Fibroblast of lung (primary cell): ENCODE measurements around the gene BBS9. TPM values are rescaled to one million over a fixed set of nuclear protein-coding genes. Genes with fewer than 3 reads are reported as not detected.
A peak's percentile ranks its signal among the peaks of the same experiment; 100 is the strongest.

Experiments
- DNase-seq, 2 donors: peaks; one replicate each; pipeline versions ENCODE4 v3.0.0 to v3.0.0-alpha.2; 2010; ENCODE audit warnings: low read depth in 2 of 2
- H2AFZ ChIP-seq: 2 replicates; pipeline ENCODE4 v1.5.1; 2012; ENCODE audit warnings: low read length, control low read depth, inconsistent platforms
- H3K27ac ChIP-seq: 2 replicates; pipeline ENCODE4 v1.5.1; 2011; ENCODE audit warnings: low read length, control low read depth; ENCODE audit not compliant: insufficient read depth
- H3K27me3 ChIP-seq: 2 replicates; pipeline ENCODE4 v1.5.1; 2011; ENCODE audit warnings: mild to moderate bottlenecking, low read length; ENCODE audit not compliant: control insufficient read depth, insufficient read depth
- H3K36me3 ChIP-seq: 2 replicates; pipeline ENCODE4 v1.5.1; 2011; ENCODE audit warnings: low read length; ENCODE audit not compliant: control insufficient read depth, insufficient read depth
- H3K4me1 ChIP-seq: 2 replicates; pipeline ENCODE4 v1.5.1; 2011; ENCODE audit warnings: low read length; ENCODE audit not compliant: control insufficient read depth, insufficient read depth; ENCODE audit errors: extremely low read depth
- H3K4me2 ChIP-seq: 2 replicates; pipeline ENCODE4 v1.5.1; 2011; ENCODE audit warnings: low read length, control low read depth; ENCODE audit not compliant: insufficient read depth; ENCODE audit errors: extremely low read depth
- H3K4me3 ChIP-seq, 4 experiments: fragments of 200-600 bp in 1 of 4; sonication (generic) in 1 of 4; replicated peaks in 1 of 4; 2 replicates each; pipeline ENCODE4 v1.5.1; 2011 to 2016; ENCODE audit warnings: low read length in 4 of 4, low read depth in 3 of 4, mild to moderate bottlenecking in 3 of 4, control low read depth in 2 of 4, inconsistent platforms in 1 of 4, mixed read lengths in 1 of 4; ENCODE audit not compliant: insufficient read depth in 1 of 4; ENCODE audit errors: control extremely low read depth in 1 of 4
- H3K79me2 ChIP-seq: 2 replicates; pipeline ENCODE4 v1.5.1; 2012; ENCODE audit warnings: mild to moderate bottlenecking, low read length, inconsistent platforms; ENCODE audit not compliant: control insufficient read depth, insufficient read depth
- H3K9ac ChIP-seq: 2 replicates; pipeline ENCODE4 v1.5.1; 2011; ENCODE audit warnings: mild to moderate bottlenecking, low read length, control low read depth; ENCODE audit not compliant: insufficient read depth
- H3K9me3 ChIP-seq: 2 replicates; pipeline ENCODE4 v1.5.1; 2012; ENCODE audit warnings: low read depth, low read length; ENCODE audit not compliant: control insufficient read depth, insufficient read depth
- H4K20me1 ChIP-seq: 2 replicates; pipeline ENCODE4 v1.5.1; 2011; ENCODE audit warnings: low read length; ENCODE audit not compliant: control insufficient read depth, insufficient read depth; ENCODE audit errors: extremely low read depth
- CTCF ChIP-seq, 2 donors: IDR thresholded peaks in 1 of 2; conservative IDR thresholded peaks in 1 of 2; 1 replicate in 1 of 2; 2 replicates in 1 of 2; pipeline ENCODE4 v1.5.1; 2011 to 2012; ENCODE audit warnings: low read length in 2 of 2, control low read depth in 1 of 2, inconsistent platforms in 1 of 2, low read depth in 1 of 2, mild to moderate bottlenecking in 1 of 2
- EZH2 ChIP-seq: IDR thresholded peaks from 2 replicates; pipeline ENCODE4 v1.5.1; 2012; ENCODE audit warnings: low read length, control low read depth, mild to moderate bottlenecking; ENCODE audit errors: missing control alignments
- polyA plus RNA-seq, 2 donors: library from polyadenylated mRNA; depleted of rRNA in 1 of 2; stranded (reverse) in 1 of 2; unstranded in 1 of 2; fragments of >200 nt; gene quantifications; 2 replicates each; pipeline ENCODE4 v1.2.1, GENCODE V29; 2011 to 2012; ENCODE audit warnings: missing spikeins in 1 of 2
- total RNA-seq: library from RNA; depleted of rRNA; stranded (reverse); fragments of >200 nt; gene quantifications from 2 replicates; pipeline ENCODE4 v1.2.1, GENCODE V29; 2014

The BBS9 gene
- total and polyA plus RNA-seq, 2 donors (not counting 1 experiment from before 2014, with no cell fraction given) = 19.1 to 26.9 TPM

DNA sequence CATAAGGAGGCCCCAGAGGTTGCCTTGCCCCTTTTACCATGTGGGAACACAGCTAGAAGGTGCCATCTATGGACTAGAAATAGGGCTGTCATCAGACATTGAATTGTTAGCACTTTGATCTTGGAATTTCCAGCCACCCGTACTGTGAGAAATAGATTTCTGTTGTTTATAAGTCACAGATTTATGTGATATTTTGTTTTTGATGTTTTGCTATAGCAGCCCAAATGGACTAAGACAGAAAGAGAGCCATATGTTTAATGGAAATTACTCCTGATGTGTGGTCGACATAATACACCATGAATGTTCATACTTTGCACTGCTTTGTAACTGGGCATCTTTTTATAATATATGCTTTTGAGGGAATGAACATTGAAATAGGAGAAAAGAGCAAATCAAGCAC is 302.2 kb downstream of the BBS9 start:
- Histone ChIP-seq H4K20me1 (no peaks in the 10 kb centered on the region), H3K27ac (no peak overlapping the region), H3K9ac (no peak overlapping the region), H3K4me3 (no peak overlapping the region), H3K4me1 (no peaks in the 10 kb centered on the region), H3K4me2 (no peak overlapping the region), H2AFZ (no peak overlapping the region), H3K79me2 (no peaks in the 10 kb centered on the region), H3K36me3 (no peaks in the 10 kb centered on the region), H3K27me3 (no peaks in the 10 kb centered on the region), H3K9me3 (no peaks in the 10 kb centered on the region)
- TF ChIP-seq EZH2 (no peak), CTCF (conservative IDR thresholded peaks at IDR 0.05 in 1 of 2, IDR thresholded peaks at IDR 0.05 in 1 of 2; ENCODE audit: low read depth in 1 of 2, low read length in 2 of 2) (no peak)
- DNase-seq = no peak

GRCh38 chr7:33432821-33433220 is 303.5 kb downstream of the BBS9 start:
- no peaks in the 10 kb centered on the region for H3K79me2 ChIP-seq
- no peak for TF ChIP-seq CTCF (conservative IDR thresholded peaks at IDR 0.05 in 1 of 2, IDR thresholded peaks at IDR 0.05 in 1 of 2; ENCODE audit: low read depth in 1 of 2, low read length in 2 of 2)
- no peak for TF ChIP-seq EZH2
- no peaks in the 10 kb centered on the region for H3K36me3 ChIP-seq
- H3K27ac ChIP-seq = no peak overlapping the region
- H3K4me2 ChIP-seq = no peak overlapping the region
- DNase-seq = peak in 1 of 2 donors; percentile 51
- H3K27me3 ChIP-seq = no peaks in the 10 kb centered on the region
- no peak overlapping the region for H3K9ac ChIP-seq
- H4K20me1 ChIP-seq = no peaks in the 10 kb centered on the region
- no peak overlapping the region for H3K4me3 ChIP-seq
- no peaks in the 10 kb centered on the region for H3K4me1 ChIP-seq
- H3K9me3 ChIP-seq = no peaks in the 10 kb centered on the region
- H2AFZ ChIP-seq = no peak overlapping the region

- Histone ChIP-seq H3K79me2 (no peaks in the 10 kb centered on the region), H2AFZ (no peak overlapping the region), H3K9me3 (no peaks in the 10 kb centered on the region), H3K27me3 (no peaks in the 10 kb centered on the region), H3K27ac (no peak overlapping the region), H3K4me2 (no peak overlapping the region), H3K36me3 (no peaks in the 10 kb centered on the region), H4K20me1 (no peaks in the 10 kb centered on the region), H3K4me1 (no peaks in the 10 kb centered on the region), H3K4me3 (no peak overlapping the region), H3K9ac (no peak overlapping the region)
- TF ChIP-seq EZH2 = no peak
- TF ChIP-seq CTCF (conservative IDR thresholded peaks at IDR 0.05 in 1 of 2, IDR thresholded peaks at IDR 0.05 in 1 of 2; ENCODE audit: low read depth in 1 of 2, low read length in 2 of 2) = no peak
- DNase-seq = no peak
Measured at GRCh38 chr7:33433357-33433756, 304.0 kb downstream of the BBS9 start.
